GM21737 (cell line): ENCODE results near the gene WNK1.
"Not testable (repeated sequence)": the region's sequence is repeated elsewhere in the genome, so short reads cannot be mapped to it uniquely, and the experiment has no call there.

ENCODE experiments used
- ATAC-seq: cut with Tn5 transposase; IDR thresholded peaks from one replicate; pipeline ENCODE4 v1.9.1; 2021; ENCODE audit warnings: mild to moderate bottlenecking, moderate library complexity; ENCODE audit not compliant: unreplicated experiment

WNK1 gene

DNA sequence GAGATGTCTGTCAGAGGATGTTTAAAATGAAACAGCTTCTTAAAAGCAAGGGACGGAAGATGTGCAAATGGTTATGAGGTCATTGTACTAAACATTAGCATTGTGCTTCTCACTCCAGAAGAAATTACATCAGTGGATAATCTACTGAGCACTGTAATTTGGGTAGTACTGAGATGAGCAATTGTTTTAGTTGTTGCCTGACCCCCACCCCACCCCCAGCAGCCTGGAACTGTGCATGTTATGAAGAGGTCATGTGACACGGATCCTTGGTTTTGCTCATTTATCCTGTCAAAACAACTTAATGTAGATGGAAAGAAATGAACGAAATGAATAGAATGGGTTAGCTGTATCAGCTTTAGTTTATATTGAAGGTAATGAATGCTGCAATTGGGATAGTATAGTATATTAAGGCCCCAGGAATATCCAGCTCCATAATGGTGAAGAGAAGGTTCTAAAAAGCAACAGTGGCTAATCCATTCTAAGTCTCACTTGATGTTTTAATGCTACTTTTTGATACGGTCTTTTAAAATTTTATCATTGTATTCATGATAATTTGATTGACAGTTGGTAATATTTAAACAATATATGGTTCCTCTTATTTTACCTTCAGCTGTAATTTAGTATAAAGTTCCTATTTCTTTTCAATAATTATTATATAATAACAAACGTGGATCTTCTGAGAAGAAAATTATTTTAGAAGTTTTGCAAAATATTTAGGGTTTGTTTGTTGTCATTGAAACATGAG is 58.5 kb downstream of the WNK1 start:
- ATAC-seq: no peak

GRCh38 chr12:812950-813349 is 60.6 kb downstream of the WNK1 start:
- ATAC-seq: no peak

- ATAC-seq: not testable (repeated sequence)
Measured at GRCh38 chr12:817456-817855, 65.1 kb downstream of the WNK1 start.

DNA sequence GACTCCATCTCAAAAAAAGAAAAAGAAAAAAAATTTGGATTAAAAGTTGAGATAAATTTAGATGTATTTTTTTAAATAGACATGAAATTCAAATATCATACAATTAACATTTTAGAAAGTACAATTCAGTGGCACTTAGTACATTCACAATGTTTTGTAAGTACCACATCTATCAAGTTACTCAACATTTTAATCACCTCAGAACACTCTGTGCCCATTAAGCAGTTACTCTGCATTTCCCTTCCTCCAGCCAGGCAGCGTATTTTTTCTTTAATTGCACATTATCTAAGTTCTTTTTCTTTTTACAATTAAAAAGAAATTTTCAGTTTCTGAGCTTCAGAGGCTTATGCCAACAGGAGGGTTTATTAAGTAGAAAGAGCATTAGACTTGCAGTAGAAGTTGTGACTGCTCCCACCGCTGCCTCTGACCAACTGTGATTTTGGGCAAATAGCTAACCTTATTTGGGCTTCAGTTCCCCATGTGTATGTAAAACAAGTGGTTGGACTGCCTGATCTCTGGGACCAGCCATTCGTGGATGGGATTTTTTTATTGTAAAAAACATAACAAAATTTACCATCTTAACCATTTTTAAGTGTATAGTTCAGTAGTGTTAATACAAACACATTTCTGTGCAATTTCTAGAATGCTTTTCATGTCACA is 65.7 kb downstream of the WNK1 start:
- ATAC-seq: no peak

DNA sequence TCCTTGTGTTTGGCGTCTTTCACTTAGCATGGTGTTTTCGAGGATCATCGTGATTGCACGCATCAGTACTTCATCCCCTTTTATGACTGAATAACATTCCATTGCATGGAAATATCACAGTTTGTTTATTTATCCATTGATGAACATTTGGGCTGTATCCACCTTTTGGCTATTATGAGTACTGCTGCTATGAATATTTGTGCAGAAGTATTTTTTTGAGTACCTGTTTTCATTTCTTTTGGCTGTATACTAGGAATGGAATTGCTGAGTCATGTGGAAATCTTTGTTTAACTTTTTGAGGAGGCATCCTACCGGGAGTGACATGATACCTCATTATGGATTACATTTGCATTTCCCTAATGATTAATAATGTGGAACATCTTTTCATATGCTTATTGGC is 66.4 kb downstream of the WNK1 start:
- no peak for ATAC-seq

GRCh38 chr12:820336-820735 is 68.0 kb downstream of the WNK1 start:
- ATAC-seq: no peak

DNA sequence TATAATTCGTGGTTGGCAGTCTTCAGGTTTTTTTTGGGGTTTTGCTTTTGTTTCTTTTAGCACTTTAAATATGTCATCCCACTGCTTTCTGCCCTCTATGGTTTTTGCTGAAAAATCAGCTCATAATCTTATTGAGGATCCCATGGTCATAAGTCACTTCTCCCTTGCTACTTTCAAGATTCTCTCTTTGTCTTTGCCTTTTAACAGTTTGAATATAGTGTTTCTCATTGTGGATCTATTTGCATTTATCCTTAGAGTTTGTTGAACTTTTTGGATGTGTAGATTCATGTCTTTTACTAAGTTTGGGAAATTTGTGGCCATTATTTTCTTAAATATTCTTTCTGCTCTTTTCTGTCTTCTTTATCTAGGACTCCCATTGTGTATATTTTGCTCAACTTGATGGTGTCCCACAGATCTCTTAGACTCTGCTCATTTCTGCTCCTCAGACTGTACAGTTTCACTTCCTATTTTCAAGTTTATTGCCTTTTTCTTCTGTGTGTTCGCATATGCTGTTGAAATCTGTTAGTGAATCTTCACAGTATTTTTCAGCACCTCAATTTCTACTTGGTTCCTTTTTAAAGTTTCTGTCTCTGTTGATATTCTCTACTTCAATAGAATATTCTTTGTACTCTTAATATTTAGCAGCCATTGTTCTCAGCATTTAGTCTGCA is 70.8 kb downstream of the WNK1 start:
- peak; percentile 95 for ATAC-seq

GRCh38 chr12:826331-826730 is 74.0 kb downstream of the WNK1 start:
- ATAC-seq: no peak

DNA sequence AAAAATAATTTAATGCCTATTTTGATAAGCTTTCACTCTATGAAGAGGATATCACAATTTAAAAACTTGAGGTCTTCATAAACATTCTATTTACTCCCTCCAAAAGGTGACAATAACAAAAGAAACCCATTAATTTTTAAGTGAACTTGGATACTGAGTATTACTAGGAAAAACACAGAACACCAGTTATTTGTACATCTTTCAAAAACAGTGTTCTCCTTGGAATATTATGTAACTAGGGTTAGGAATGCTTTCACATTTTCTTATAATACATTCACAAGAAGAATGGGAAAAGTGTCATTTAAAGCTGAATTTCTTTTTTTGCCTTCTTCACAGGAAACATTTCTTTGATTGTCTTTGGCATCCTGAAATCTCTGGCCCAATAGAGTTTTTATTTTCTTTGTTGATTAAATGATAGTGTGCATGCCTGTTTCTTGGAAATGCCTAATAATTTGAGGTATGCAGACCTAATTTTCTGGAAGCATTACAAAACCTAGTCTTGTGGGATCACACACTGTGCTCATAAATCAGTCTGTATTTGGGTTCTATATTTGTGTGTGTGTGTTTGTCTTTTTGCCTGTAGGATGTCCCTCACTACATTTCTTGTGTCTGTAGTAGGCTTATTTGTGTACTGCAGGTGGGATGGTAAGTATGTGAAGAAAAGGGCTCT is 76.5 kb downstream of the WNK1 start:
- ATAC-seq: no peak

- ATAC-seq: no peak
Measured at GRCh38 chr12:830111-830867, 77.9 kb downstream of the WNK1 start.

DNA sequence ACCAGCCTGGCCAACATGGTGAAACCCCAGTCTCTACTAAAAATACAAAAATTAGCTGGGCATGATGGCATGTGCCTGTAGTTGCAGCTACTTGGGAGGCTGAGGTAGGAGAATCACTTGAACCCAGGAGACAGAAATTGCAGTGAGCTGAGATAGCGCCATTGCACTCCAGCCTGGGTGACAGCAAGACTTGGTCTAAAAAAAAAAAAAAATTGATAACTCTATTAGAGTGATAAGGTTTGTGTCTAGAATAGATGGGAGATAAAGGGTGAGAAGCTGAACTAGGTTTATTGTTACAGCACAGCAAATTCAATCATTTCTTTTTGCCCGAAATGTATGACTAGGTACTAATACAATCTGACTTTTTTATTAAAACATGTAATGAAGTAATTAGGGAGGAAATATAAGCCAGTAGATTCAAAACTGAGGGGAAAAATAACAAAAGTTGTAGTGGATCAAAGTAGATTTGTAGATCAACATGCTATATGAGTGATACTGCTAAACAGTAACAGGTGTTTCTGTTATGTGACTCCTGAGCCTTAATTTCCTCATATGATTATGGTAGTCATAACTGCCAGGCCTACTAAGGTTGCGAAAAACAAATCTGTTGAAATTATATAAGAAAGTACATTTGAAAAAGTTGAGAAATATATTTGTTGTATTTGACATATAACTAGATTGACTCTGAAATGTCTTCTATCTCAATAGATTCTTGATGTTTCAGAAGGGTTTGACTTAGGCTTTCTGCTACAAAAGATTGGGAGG is 83.6 kb downstream of the WNK1 start:
- no peak for ATAC-seq

DNA sequence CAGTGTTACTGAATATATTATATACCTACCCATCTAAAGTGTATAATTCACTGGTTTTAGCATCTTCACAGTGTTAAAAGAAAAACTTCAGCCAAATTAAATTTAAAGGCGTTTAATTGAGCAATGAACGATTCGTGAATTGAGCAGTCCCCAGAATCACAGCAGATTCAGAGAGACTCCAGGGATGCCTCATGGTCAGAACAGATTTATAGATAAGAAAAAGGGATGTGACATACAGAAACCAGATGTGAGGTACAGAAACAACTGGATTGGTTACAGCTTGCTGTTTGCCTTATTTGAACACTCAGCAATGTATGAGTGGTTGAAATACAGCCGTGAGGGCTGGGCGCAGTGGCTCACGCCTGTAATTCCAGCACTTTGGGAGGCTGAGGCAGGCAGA is 84.6 kb downstream of the WNK1 start:
- ATAC-seq: no peak

DNA sequence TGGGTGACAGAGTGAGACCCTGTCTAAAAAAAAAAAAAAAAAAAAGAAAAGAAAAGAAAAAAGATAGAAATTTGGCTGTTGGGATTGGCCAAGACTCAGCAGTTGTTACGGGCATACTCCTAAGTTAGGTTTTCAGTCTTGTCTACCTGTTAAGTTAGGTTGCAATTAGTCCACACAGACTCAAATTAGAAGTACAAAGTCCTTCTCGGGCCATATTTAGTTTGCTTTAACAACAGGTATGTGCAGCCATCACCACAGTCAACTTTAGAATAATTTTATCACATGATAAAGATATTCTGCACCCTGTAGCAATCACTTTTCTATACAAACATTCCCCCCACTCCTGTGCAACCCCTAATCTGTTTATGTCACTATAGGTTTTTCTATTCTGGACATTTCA is 85.2 kb downstream of the WNK1 start:
- ATAC-seq: no peak

- no peak for ATAC-seq
Measured at GRCh38 chr12:843609-844008, 91.2 kb downstream of the WNK1 start.

GRCh38 chr12:846421-846820 is 94.0 kb downstream of the WNK1 start:
- no peak for ATAC-seq

GRCh38 chr12:848173-848865 is 95.9 kb downstream of the WNK1 start:
- no peak for ATAC-seq

DNA sequence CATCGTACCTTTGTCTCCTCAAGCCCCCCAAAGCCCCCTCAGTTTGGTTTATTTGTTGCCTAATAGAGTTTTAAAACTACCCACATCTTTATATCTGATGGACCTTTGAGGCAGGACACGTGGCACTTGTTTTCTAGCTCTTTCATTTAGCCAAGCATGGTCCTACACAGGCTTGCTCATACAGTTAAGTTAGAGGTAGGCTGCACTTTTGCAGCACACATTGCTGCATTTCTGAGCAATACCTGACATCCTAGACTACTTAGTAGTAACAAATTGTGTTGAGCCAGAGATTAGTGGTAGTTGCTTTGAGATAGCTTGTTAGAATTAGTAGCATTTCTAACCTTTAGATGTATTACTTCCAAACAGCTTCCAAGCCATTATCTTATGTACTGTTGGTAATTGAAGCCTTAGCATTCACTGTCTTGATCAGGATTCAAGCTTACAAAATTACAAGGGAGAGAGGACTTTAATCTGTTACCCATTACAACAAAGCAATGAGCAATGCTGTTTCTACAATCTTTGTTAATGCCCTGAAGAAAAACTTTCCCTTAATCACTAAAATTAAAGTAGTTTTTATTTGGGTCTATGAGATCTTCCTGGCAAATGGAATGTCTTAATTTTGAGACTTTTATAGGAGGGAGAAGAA is 96.6 kb downstream of the WNK1 start:
- no peak for ATAC-seq

GRCh38 chr12:849733-850437 is 97.5 kb downstream of the WNK1 start:
- not testable (repeated sequence) for ATAC-seq
